ENCODE measurements around the gene ANKS4B. TPM values are rescaled to one million over a fixed set of nuclear protein-coding genes. Genes with fewer than 3 reads are reported as not detected.

The ANKS4B gene
- total and polyA plus RNA-seq, 2 donors (not counting 3 experiments of a cell fraction or from before 2014, with no cell fraction given) = not detected

DNA sequence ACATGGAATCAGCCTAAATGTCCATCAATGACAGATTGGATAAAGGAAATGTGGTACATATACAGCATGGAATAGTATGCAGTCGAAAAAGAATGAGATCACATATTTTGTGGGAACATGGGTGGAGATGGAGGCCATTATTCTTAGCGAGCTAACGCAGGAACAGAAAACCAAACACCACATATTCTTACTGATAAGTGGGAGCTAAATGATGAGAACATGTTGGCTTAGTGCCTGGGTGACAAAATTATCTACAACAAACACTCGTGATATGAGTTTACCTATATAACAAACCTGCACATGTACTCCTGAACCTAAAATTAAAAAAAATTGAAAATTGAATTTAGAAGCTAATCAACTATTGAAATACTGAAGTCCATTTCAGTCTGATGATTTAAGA lies 6.1 kb downstream of the ANKS4B start:
- no peaks in the 10 kb centered on the region for H3K9me3 ChIP-seq (replicated peaks; ENCODE audit: control insufficient read depth, insufficient read depth, low read length)

More for the DNA sequence above, 6.1 kb downstream of the ANKS4B start:
- ChIA-PET POLR2A (no interaction called here), CTCF (no interaction called here)
- BruUV-seq (replicated peaks) = no TSS peak
- Histone ChIP-seq H3K9me1 (replicated peaks; ENCODE audit: control insufficient read depth, extremely low read depth, insufficient read depth, low read length) (no peaks in the 10 kb centered on the region), H3K27me3 (ENCODE audit: control insufficient read depth in 2 of 2, insufficient read depth in 2 of 2, low read length in 2 of 2) (peaks cover 0 to 5% of the 10 kb centered on the region in 2 experiments), H3K4me2 (ENCODE audit: insufficient read depth, low read length) (no peak overlapping the region), H3K4me1 (ENCODE audit: control insufficient read depth, extremely low read depth, insufficient read depth, low read length) (no peaks in the 10 kb centered on the region), H3K4me3 (replicated peaks in 1 of 3; ENCODE audit: insufficient read depth in 1 of 3, low read depth in 1 of 3, low read length in 3 of 3) (no peak overlapping the region), H3K27ac (ENCODE audit: insufficient read depth, low read depth, low read length) (no peak overlapping the region), H2AFZ (ENCODE audit: low read depth, low read length) (no peak overlapping the region), H3K9ac (replicated peaks; ENCODE audit: extremely low read depth, insufficient read depth, low read length) (no peak overlapping the region), H3K36me3 (ENCODE audit: control insufficient read depth in 2 of 2, extremely low read depth in 1 of 2, insufficient read depth in 2 of 2, low read length in 2 of 2) (no peaks in the 10 kb centered on the region), H3K79me2 (ENCODE audit: control insufficient read depth, insufficient read depth, low read length) (no peaks in the 10 kb centered on the region), H4K20me1 (replicated peaks; ENCODE audit: control insufficient read depth, extremely low read depth, insufficient read depth, low read length) (no peaks in the 10 kb centered on the region)
- DNase-seq (ENCODE audit: low read depth, low spot score) (no peak), FAIRE-seq (no peak)
- dilution Hi-C loops (cut with MboI; ENCODE audit: extremely low pct_ligation_motif_present, low sequenced_read_pairs) (no loop called here), intact Hi-C loops (cut with micrococcal nuclease) (no loop called here)
- no peak for TF ChIP-seq JUN (IDR thresholded peaks at IDR 0.05; ENCODE audit: borderline replicate concordance, insufficient read depth, insufficient read length, low read depth)
- TF ChIP-seq, protein P1, sequence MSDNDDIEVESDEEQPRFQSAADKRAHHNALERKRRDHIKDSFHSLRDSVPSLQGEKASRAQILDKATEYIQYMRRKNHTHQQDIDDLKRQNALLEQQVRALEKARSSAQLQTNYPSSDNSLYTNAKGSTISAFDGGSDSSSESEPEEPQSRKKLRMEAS (IDR thresholded peaks at IDR 0.05; ENCODE audit: insufficient read depth, insufficient read length) = no peak
- no peak for TF ChIP-seq FOS (IDR thresholded peaks at IDR 0.05; ENCODE audit: borderline replicate concordance, insufficient read depth, low read length)
- TF ChIP-seq MYC (IDR thresholded peaks at IDR 0.05; ENCODE audit: low read depth, low read length) = no peak
- no peak for TF ChIP-seq GATA2 (IDR thresholded peaks at IDR 0.05; ENCODE audit: insufficient read depth, insufficient read length, low read depth, low read length)
- TF ChIP-seq POLR2A (IDR thresholded peaks at IDR 0.05; ENCODE audit: low read depth, low read length) = no peak
- no peak for TF ChIP-seq EZH2 (IDR thresholded peaks at IDR 0.05; ENCODE audit: borderline replicate concordance, low read depth, low read length, severe bottlenecking)
- TF ChIP-seq POLR2AphosphoS5 (IDR thresholded peaks at IDR 0.05; ENCODE audit: insufficient read depth, low read depth, low read length) = no peak
- TF ChIP-seq, protein P2, sequence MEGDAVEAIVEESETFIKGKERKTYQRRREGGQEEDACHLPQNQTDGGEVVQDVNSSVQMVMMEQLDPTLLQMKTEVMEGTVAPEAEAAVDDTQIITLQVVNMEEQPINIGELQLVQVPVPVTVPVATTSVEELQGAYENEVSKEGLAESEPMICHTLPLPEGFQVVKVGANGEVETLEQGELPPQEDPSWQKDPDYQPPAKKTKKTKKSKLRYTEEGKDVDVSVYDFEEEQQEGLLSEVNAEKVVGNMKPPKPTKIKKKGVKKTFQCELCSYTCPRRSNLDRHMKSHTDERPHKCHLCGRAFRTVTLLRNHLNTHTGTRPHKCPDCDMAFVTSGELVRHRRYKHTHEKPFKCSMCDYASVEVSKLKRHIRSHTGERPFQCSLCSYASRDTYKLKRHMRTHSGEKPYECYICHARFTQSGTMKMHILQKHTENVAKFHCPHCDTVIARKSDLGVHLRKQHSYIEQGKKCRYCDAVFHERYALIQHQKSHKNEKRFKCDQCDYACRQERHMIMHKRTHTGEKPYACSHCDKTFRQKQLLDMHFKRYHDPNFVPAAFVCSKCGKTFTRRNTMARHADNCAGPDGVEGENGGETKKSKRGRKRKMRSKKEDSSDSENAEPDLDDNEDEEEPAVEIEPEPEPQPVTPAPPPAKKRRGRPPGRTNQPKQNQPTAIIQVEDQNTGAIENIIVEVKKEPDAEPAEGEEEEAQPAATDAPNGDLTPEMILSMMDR (IDR thresholded peaks at IDR 0.05; ENCODE audit: extremely low read depth in 1 of 2, insufficient read depth in 1 of 2, low read depth in 1 of 2, low read length in 2 of 2) = no peak

Data from endothelial cell of umbilical vein (primary cell).